HEK293T (cell line): ENCODE results near the gene EFNA3.

Experiments used
- ARNT ChIP-seq: fragments of 450-650 bp; IDR thresholded peaks from 2 replicates; pipeline ENCODE4 v1.6.1; 2017; ENCODE audit warnings: mild to moderate bottlenecking
- BHLHE40 ChIP-seq: fragments of 450-650 bp; IDR thresholded peaks from 2 replicates; pipeline ENCODE4 v1.6.1; 2016; ENCODE audit warnings: mild to moderate bottlenecking, moderate library complexity, borderline replicate concordance
- CTBP1 ChIP-seq: fragments of 450-650 bp; IDR thresholded peaks from 2 replicates; pipeline ENCODE4 v1.6.1; 2016; ENCODE audit warnings: borderline replicate concordance
- FOXK2 ChIP-seq: fragments of 450-650 bp; IDR thresholded peaks from 2 replicates; pipeline ENCODE4 v1.6.1; 2016; ENCODE audit warnings: mild to moderate bottlenecking
- FOXM1 ChIP-seq: fragments of 450-650 bp; IDR thresholded peaks from 2 replicates; pipeline ENCODE4 v1.6.1; 2017; ENCODE audit warnings: mild to moderate bottlenecking, borderline replicate concordance
- L3MBTL2 ChIP-seq: fragments of 450-650 bp; conservative IDR thresholded peaks from 2 replicates; pipeline ENCODE4 v1.6.1; 2016; ENCODE audit warnings: mild to moderate bottlenecking
- LEF1 ChIP-seq: fragments of 450-650 bp; IDR thresholded peaks from 2 replicates; pipeline ENCODE4 v1.6.1; 2017; ENCODE audit warnings: mild to moderate bottlenecking, borderline replicate concordance
- SP1 ChIP-seq: fragments of 450-650 bp; IDR thresholded peaks from 2 replicates; pipeline ENCODE4 v1.6.1; 2017
- TARDBP ChIP-seq: fragments of 450-650 bp; IDR thresholded peaks from 2 replicates; pipeline ENCODE4 v1.6.1; 2016
- ZNF384 ChIP-seq: fragments of 450-650 bp; IDR thresholded peaks from 2 replicates; pipeline ENCODE4 v1.6.1; 2016
- TF ChIP-seq, protein P1 (sequence below): fragments of 450-650 bp; IDR thresholded peaks from 2 replicates; pipeline ENCODE4 v1.6.1; 2016

DNA sequence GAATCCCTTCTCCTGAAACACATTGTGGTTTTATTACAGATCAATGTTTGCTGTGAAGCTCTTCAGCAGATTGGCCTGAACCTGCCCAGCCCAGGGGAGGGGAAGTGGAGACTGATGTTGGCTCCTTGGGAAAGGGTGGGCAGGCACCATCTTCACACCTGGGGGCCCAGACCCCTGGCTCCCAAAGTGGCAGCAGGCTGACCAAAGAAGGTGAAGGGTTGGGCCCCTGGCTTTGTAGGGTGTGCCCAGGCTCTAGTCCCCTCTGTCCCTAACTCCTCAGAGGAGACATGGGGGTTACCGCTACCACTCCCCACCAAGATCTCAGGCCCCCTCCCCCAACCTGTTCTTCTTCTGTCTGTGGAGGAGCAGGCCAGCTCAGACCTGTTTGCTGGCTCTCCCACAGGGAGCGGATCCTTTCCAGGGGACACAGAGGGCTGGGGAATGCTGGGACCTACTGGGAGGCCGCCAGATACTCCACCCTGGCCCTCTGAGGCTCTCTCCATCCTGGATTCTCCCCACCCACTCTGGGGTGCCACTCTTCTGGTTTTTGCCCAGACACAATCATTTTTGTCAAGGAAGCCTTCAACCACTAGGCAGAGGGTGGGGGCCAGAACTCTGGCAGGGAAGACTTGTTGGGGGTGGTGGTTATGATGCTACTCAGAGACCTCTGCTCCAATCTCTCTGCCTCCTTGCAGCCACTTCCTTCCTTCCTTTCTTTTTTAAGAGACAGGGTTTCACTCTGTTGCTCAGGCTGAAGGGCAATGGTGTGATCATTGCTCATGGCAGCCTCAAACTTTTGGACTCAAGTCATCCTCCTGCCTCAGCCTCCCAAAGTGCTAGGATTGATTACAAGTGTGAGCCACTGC is 5.0 kb upstream of the EFNA3 start:
- TF ChIP-seq BHLHE40 (no peak), FOXM1 (no peak), ARNT (no peak), TARDBP (no peak), SP1 (no peak), LEF1 (no peak), CTBP1 (no peak), ZNF384 (no peak), L3MBTL2 (no peak), FOXK2 (no peak)
- TF ChIP-seq, protein P1, sequence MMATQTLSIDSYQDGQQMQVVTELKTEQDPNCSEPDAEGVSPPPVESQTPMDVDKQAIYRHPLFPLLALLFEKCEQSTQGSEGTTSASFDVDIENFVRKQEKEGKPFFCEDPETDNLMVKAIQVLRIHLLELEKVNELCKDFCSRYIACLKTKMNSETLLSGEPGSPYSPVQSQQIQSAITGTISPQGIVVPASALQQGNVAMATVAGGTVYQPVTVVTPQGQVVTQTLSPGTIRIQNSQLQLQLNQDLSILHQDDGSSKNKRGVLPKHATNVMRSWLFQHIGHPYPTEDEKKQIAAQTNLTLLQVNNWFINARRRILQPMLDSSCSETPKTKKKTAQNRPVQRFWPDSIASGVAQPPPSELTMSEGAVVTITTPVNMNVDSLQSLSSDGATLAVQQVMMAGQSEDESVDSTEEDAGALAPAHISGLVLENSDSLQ: no peak
